Tongue (tissue), 3 donors: ENCODE measurements around the gene C3orf22. TPM values are rescaled to one million over a fixed set of nuclear protein-coding genes. Genes with fewer than 3 reads are reported as not detected.
A peak's percentile ranks its signal among the peaks of the same experiment; 100 is the strongest.

ENCODE experiments used
- DNase-seq: peaks from one replicate; pipeline ENCODE4 v3.0.0-alpha.2; 2015
- small RNA-seq: library from RNA; depleted of rRNA; stranded (forward); fragments of <200 nt; gene quantifications from one replicate; pipeline ENCODE3, GENCODE V24; 2014; ENCODE audit warnings: low replicate concordance
- total RNA-seq: library from RNA; depleted of rRNA; stranded (reverse); fragments of >200 nt; gene quantifications from one replicate; pipeline ENCODE4 v1.2.3, GENCODE V29; 2014

Gene C3orf22
- total RNA-seq, 1 donor from 2014 or later = not detected

- DNase-seq = no peak
Observed at GRCh38 chr3:126512916-126513650, 45.6 kb downstream of the C3orf22 start.

DNA sequence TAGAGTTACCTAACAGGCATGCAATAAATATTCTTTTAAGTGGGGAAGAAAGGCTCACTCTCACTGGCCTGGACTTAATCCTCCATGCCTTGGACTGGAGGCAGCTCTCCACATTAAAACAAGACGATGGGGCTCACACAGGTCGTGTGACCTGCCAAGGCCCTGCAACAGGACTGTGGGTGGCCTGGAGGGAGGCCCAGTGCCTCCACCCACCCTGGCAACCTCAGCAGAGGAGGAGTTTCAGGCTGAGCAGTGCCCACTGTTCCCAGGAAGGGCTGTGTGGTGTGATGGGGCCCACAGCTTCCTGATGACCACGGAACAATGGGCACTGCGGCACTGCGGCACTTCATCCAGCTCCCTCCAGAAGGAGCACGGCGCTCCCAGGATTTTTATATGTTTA lies 46.7 kb downstream of the C3orf22 start:
- DNase-seq = peak; percentile 26

DNA sequence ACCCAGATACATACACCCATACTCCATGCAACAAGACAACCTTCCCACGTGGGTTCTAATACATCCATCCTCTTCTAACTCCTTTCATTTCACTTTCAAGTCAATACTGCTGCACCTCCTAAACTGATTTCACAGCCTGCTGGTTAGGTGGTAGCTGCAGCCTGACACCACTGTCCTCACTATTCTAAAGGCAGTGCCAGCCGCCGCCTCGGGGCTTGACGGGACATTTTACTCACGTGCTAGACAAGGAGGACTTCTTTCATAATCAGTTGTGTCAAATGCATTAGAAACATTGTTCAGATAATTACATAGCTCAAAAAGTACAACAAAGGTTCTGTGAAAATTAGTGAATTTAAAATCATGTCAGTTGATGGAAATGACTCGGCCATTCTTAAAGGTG lies 47.4 kb downstream of the C3orf22 start:
- DNase-seq = no peak

DNA sequence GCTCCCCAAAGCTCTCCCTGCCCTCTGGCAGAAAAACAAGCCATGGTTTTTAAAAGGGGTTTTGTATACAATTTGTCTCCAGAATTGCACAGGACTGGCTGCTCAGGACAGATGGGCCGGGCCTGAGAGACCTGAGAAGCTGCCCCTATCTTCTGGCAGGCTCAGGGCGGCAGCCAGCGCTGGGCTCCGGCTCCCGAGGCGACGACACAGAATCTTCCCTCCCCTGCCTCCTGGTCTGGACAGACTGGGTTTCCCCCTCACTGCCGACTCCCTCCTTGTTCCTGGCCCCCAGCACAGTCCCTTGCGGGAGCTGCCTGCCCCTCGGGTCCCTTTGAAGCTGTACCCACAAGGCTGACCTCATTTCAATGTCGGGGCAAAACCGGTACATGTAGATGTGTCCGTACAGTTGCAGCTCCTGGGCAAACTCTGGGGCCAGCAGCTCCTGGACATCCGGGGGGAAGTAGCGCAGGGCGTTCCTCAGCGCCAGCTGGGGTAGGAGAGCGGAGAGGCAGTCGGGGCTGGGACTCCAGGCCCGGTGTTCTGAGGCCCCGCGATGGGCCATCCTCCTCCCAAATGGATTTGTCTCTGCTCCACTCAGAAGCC lies 48.3 kb downstream of the C3orf22 start:
- DNase-seq = peak; percentile 28

- DNase-seq = peak; percentile 73
Observed at GRCh38 chr3:126509597-126510307, 49.0 kb downstream of the C3orf22 start.

DNA sequence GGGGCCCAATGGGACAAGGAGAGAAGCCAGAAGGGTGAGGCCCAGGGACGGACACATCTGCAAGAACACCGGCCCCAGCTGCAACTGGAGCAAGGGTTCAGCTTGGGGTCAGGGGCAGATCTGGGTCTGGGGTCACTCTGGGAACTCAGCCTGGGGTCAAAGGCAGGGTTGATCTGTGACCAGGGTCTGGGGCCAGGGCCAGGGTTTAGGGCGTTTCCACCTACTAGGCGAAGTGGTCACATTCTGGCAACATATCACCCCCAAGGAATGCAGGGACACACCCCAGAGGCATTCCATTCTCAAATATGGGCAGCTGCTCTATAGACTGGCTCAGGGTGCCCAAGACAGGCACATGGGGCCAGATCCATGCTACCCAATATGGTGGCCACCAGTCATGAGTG lies 50.2 kb downstream of the C3orf22 start:
- DNase-seq = no peak

DNA sequence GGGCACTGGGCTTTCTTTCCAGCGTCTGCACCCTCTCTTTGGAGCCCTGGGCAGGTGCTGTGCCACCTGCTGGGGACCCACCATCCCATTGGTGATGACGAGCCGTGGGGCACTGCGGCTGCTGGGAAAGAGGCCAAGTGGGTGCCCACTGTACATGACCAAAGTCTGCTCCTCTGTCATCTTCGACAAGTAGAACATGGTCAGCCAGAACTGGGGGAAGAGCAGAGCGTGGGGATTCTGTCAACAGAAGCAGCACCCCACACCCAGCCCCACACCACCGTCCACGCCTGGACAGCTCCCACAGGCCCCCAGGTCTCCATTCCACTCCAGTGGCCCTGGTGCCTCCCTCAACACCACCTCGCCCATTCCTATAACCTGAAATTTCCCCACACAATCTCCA lies 50.8 kb downstream of the C3orf22 start:
- DNase-seq = no peak

DNA sequence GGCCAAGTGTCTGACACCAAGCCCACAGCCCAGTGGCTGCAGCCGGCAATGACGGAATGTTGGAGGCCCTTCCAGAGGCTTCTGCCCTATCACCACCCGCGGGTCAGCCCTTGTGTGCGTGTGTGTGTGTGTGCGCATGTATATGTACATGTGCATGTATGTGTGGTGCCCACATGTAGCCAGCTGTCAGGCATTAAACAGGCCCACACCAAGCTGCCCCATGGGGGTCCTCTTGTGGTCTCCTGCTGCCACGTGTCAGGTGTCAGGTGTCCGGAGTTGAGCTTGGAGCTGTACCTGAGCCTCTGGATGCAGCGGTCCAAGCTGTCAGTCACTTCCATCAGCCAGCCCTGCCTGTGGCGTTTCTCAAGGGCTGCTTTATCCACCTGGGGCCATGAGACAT lies 55.0 kb downstream of the C3orf22 start:
- DNase-seq = no peak

- DNase-seq = no peak
Observed at GRCh38 chr3:126502656-126503055, 56.1 kb downstream of the C3orf22 start.

DNA sequence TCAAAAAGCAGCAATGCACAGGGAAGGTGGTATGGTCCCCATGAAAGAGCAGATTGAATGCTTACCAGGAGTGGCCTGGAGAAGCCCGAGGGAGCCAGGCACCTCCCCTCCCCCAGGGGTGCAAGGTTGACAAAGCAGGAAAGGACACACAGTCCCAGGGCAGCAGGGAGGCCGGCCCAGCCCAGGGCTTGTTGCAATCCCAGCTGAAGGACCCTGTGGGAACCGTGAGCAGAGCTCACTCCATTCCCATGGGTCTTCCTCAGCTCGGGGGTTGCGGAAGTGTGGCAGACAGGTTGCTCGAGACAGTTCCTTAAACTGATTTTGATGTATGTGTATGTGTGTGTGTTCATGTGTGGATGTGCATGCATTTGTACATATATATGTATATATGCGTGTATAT lies 57.0 kb downstream of the C3orf22 start:
- no peak for DNase-seq

DNA sequence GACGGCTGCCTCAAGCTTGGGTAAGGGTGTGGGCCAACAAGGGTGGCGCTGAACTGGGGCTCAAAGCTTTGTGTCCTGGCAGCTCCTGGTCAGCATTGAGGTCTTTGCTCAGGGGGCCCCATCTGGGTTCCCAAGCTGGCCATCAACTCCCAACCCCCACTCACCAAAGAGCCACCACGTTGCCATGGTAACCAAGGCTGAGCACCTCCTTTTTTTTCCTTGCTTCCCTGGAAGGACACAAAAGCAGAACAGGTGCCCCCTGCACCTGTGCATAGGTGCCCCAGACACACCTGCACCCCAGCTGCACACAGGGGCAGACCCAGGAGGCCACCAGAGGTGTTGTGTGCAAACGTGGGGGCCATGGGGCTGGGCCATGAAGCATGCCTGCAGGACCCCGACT lies 57.7 kb downstream of the C3orf22 start:
- DNase-seq = no peak

- DNase-seq = no peak
Observed at GRCh38 chr3:126500016-126500415, 58.7 kb downstream of the C3orf22 start.

Small RNAs within 50 kb of the gene (small RNA-seq; reads per million reads assigned to genes)
- gene RNA5SP138 = not detected

Other genes with a start within 250 kb of the C3orf22 start
- gene KLF15, start 201.5 kb downstream of the C3orf22 start, total RNA-seq = 12.1 TPM
- not detected for gene CFAP100, start 164.0 kb downstream of the C3orf22 start, total RNA-seq
- gene ZXDC, start 83.0 kb downstream of the C3orf22 start, total RNA-seq = 39.2 TPM
- gene UROC1, start 41.2 kb downstream of the C3orf22 start, total RNA-seq = not detected
- not detected for gene CHST13, start 34.8 kb downstream of the C3orf22 start, total RNA-seq
- 14.6 TPM for gene TXNRD3, start 96.2 kb upstream of the C3orf22 start, total RNA-seq
- 4.8 TPM for gene CHCHD6, start 145.3 kb upstream of the C3orf22 start, total RNA-seq